Left renal cortex interstitium (tissue), 4 donors: ENCODE data around the gene SYNRG. TPM values are rescaled to one million over a fixed set of nuclear protein-coding genes. Genes with fewer than 3 reads are reported as not detected.
"Not testable (repeated sequence)": the region's sequence is repeated elsewhere in the genome, so short reads cannot be mapped to it uniquely, and the experiment has no call there.

Experiments
- DNase-seq, 4 donors: peaks; one replicate each; pipeline ENCODE4 v3.0.0-alpha.2; 2013; ENCODE audit warnings: low read depth in 4 of 4, low spot score in 2 of 4, missing footprints in 1 of 4
- polyA plus RNA-seq, 4 donors: library from polyadenylated mRNA; unstranded; fragments of 120-200 nt; gene quantifications; one replicate each; pipeline ENCODE4 v1.2.1, GENCODE V29; 2013; ENCODE audit not compliant: insufficient read length in 4 of 4

Gene SYNRG
- polyA plus RNA-seq, 4 donors = 35.9 to 46.5 (median 42.4) TPM

- DNase-seq = not testable (repeated sequence)
Measured at GRCh38 chr17:37511642-37512041, 97.6 kb downstream of the SYNRG start.

GRCh38 chr17:37510056-37510455 lies 99.2 kb downstream of the SYNRG start:
- no peak for DNase-seq

GRCh38 chr17:37507111-37507510 lies 102.1 kb downstream of the SYNRG start:
- no peak for DNase-seq

GRCh38 chr17:37506678-37507077 lies 102.5 kb downstream of the SYNRG start:
- DNase-seq = no peak

- DNase-seq = no peak
Measured at GRCh38 chr17:37505333-37505732, 103.9 kb downstream of the SYNRG start.

- DNase-seq = no peak
Measured at GRCh38 chr17:37503148-37503547, 106.1 kb downstream of the SYNRG start.

GRCh38 chr17:37502009-37502936 lies 106.9 kb downstream of the SYNRG start:
- no peak for DNase-seq

GRCh38 chr17:37500378-37500777 lies 108.8 kb downstream of the SYNRG start:
- DNase-seq = no peak

- no peak for DNase-seq
Measured at GRCh38 chr17:37494971-37495370, 114.2 kb downstream of the SYNRG start.

- no peak for DNase-seq
Measured at GRCh38 chr17:37494401-37494831, 114.8 kb downstream of the SYNRG start.

GRCh38 chr17:37493249-37494027 lies 115.8 kb downstream of the SYNRG start:
- no peak for DNase-seq

- DNase-seq = no peak
Measured at GRCh38 chr17:37492167-37492566, 117.1 kb downstream of the SYNRG start.

- DNase-seq = peak in 1 of 4 donors; percentile 21
Measured at GRCh38 chr17:37490638-37491614, 118.3 kb downstream of the SYNRG start.

GRCh38 chr17:37490022-37490587 lies 119.1 kb downstream of the SYNRG start:
- no peak for DNase-seq

- DNase-seq = peak in 1 of 4 donors; percentile 34
Measured at GRCh38 chr17:37489197-37490001, 119.8 kb downstream of the SYNRG start, which contains the start of gene DUSP14. Gene DUSP14, plus strand, starts transcription at chr17:37489891. Its CDS starts 22,382 bp downstream, at chr17:37512273.

- DNase-seq = peak in 1 of 4 donors; percentile 34
Measured at GRCh38 chr17:37488607-37489196, 120.5 kb downstream of the SYNRG start.

GRCh38 chr17:37488009-37488604 lies 121.1 kb downstream of the SYNRG start:
- DNase-seq = peak in 1 of 4 donors; percentile 39

- DNase-seq = no peak
Measured at GRCh38 chr17:37485938-37486570, 123.2 kb downstream of the SYNRG start.
